Measurements from ENCODE around the gene FCER1G.
"Not testable (repeated sequence)": the region's sequence is repeated elsewhere in the genome, so short reads cannot be mapped to it uniquely, and the experiment has no call there.

DNA sequence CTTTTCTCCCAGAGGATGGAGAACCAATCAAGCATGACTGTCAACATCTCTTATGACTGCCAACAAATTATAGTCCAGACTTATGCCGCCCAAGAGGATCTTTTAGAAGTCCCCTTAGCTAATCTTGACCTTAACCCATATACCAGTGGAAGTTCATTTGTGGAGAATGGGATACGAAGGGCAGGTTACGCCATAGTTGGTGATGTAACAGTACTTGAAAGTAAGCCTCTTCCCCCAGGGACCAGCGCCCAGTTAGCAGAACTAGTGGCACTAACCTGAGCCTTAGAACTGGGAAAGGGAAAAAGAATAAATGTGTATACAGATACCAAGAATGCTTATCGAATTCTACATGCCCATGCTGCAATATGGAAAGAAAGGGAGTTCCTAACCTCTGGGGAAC lies 40.2 kb downstream of the FCER1G start:
- TF ChIP-seq, protein P1, sequence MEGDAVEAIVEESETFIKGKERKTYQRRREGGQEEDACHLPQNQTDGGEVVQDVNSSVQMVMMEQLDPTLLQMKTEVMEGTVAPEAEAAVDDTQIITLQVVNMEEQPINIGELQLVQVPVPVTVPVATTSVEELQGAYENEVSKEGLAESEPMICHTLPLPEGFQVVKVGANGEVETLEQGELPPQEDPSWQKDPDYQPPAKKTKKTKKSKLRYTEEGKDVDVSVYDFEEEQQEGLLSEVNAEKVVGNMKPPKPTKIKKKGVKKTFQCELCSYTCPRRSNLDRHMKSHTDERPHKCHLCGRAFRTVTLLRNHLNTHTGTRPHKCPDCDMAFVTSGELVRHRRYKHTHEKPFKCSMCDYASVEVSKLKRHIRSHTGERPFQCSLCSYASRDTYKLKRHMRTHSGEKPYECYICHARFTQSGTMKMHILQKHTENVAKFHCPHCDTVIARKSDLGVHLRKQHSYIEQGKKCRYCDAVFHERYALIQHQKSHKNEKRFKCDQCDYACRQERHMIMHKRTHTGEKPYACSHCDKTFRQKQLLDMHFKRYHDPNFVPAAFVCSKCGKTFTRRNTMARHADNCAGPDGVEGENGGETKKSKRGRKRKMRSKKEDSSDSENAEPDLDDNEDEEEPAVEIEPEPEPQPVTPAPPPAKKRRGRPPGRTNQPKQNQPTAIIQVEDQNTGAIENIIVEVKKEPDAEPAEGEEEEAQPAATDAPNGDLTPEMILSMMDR (IDR thresholded peaks at IDR 0.05 in 8 of 11, conservative IDR thresholded peaks at IDR 0.05 in 3 of 11): not testable (repeated sequence)
- TF ChIP-seq POLR2AphosphoS5 (IDR thresholded peaks at IDR 0.05): not testable (repeated sequence)
